Measurements from ENCODE around the gene VPS41.

The VPS41 gene

DNA sequence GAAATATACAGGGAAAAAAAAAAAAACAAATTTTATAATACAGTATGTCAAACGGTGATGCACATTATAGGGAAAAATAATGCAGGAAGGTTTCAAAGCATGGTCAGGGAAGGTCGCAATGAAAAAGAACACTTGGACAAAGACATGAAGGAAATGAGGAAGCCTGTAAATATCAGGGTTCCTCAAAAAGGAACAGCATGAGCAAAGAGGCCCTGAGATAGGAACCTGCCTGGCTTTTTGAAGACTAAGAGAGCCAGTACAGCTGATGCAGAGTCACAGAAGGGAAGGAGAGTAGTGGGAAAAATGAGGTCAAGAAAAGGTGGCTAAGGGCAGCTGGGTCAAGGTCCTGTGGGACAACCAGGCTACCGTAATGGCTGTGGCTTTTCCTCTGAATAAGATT, 1.9 kb downstream of the VPS41 start:
- Histone ChIP-seq H3K9me3 (ENCODE audit: control insufficient read depth, low read length) (no peaks in the 10 kb centered on the region), H3K36me3 (ENCODE audit: control insufficient read depth, insufficient read depth, low read length) (no peaks in the 10 kb centered on the region), H3K4me3 (ENCODE audit: extremely low read depth, insufficient read depth, low read length, poor library complexity, severe bottlenecking) (no peak overlapping the region), H3K27ac (ENCODE audit: low read depth, low read length, severe bottlenecking) (no peak overlapping the region), H3K4me1 (ENCODE audit: control insufficient read depth, insufficient read depth, low read length, poor library complexity, severe bottlenecking) (peaks cover 8% of the 10 kb centered on the region)
- WGBS, 2 experiments (ENCODE audit: insufficient coverage in 2 of 2) = 93 to 95% methylated on average over 2 to 3 of the region's 3 CpGs

DNA sequence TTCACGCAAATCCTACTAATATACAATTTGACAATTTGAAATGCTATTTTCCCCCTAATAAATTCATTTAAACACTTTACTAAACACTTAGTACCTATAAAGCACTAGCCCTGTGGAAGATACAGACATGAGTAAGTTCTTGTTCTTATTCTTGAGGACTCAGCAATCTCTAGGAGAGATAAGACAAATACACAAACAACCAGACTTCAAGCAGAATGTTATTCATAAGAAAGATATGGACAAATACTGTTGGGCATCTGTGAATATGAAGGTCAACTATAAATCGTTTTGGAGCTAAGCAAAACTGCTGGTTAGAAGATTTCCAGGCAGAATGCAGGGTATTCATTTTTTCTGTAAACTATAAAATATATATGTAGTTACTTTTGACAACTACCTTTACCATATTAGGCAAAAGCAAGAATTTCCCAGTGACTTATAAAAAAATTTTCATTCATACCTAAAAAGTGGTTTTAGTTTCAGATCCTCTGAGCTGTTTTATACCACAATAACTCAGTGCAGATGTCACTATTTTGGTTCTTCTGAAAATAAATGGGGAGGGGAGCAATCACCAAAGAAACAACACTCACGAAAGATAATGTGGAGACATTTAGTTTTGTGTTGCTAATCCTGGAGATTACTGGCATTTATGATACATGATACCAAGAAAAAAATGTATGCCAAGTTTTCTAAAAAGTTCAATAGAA, 3.8 kb downstream of the VPS41 start:
- Histone ChIP-seq H3K4me1 (ENCODE audit: control insufficient read depth, insufficient read depth, low read length, poor library complexity, severe bottlenecking) (peaks cover 8% of the 10 kb centered on the region), H3K4me3 (ENCODE audit: extremely low read depth, insufficient read depth, low read length, poor library complexity, severe bottlenecking) (no peak overlapping the region), H3K27ac (ENCODE audit: low read depth, low read length, severe bottlenecking) (no peak overlapping the region), H3K36me3 (ENCODE audit: control insufficient read depth, insufficient read depth, low read length) (no peaks in the 10 kb centered on the region), H3K9me3 (ENCODE audit: control insufficient read depth, low read length) (no peaks in the 10 kb centered on the region)
- WGBS, 2 experiments (ENCODE audit: insufficient coverage in 2 of 2) = no CpG with 5 or more reads among the region's 3 CpGs

DNA sequence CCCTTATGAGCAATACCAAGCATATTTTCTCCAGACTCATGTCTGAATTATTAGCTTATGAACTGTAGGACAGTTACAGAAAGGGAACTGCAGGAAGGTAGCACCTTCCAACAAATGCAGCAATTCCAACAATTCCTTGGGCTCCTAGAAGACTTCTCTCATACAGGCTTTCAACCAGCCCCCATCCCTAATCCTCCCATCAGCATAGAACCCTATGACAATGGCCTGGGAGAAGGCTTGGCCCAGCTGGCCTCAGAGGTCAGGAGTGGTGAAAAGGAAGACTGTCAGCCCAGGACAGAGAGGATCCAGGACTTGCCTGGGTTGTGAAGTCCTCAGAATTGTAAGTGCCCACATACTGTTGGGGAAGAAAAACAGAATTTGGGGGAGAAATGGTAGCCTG, 5.9 kb downstream of the VPS41 start:
- peaks cover 8% of the 10 kb centered on the region for H3K4me1 ChIP-seq (ENCODE audit: control insufficient read depth, insufficient read depth, low read length, poor library complexity, severe bottlenecking)
- H3K4me3 ChIP-seq (ENCODE audit: extremely low read depth, insufficient read depth, low read length, poor library complexity, severe bottlenecking) = no peak overlapping the region
- H3K27ac ChIP-seq (ENCODE audit: low read depth, low read length, severe bottlenecking) = no peak overlapping the region
- H3K36me3 ChIP-seq (ENCODE audit: control insufficient read depth, insufficient read depth, low read length) = no peaks in the 10 kb centered on the region
- no peaks in the 10 kb centered on the region for H3K9me3 ChIP-seq (ENCODE audit: control insufficient read depth, low read length)

DNA sequence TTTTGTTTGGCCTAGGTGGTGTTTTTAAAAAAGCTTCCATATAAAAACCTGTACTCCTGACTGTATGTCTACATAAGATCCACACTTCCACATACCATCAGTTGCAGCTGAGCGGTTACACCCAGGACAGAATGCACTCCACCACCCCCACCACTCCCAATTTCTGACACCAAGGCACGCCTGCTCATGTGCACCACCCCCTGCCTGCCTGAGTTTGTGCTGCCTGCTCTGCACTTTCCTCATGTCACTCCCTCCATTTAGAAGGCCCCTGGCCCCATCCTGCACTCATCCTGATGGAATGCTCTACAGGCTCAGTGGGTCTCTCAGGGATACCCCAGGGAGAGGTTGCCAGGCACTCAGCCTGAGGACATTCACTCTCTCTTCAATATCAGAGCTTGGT, 6.5 kb downstream of the VPS41 start:
- H3K4me3 ChIP-seq (ENCODE audit: extremely low read depth, insufficient read depth, low read length, poor library complexity, severe bottlenecking) = no peak overlapping the region
- 92 to 100% methylated on average over 1 to 2 of the region's 2 CpGs for WGBS, 2 experiments (ENCODE audit: insufficient coverage in 2 of 2)
- H3K27ac ChIP-seq (ENCODE audit: low read depth, low read length, severe bottlenecking) = no peak overlapping the region
- H3K4me1 ChIP-seq (ENCODE audit: control insufficient read depth, insufficient read depth, low read length, poor library complexity, severe bottlenecking) = peaks cover 8% of the 10 kb centered on the region
- H3K9me3 ChIP-seq (ENCODE audit: control insufficient read depth, low read length) = no peaks in the 10 kb centered on the region
- peaks cover 6% of the 10 kb centered on the region for H3K36me3 ChIP-seq (ENCODE audit: control insufficient read depth, insufficient read depth, low read length)

DNA sequence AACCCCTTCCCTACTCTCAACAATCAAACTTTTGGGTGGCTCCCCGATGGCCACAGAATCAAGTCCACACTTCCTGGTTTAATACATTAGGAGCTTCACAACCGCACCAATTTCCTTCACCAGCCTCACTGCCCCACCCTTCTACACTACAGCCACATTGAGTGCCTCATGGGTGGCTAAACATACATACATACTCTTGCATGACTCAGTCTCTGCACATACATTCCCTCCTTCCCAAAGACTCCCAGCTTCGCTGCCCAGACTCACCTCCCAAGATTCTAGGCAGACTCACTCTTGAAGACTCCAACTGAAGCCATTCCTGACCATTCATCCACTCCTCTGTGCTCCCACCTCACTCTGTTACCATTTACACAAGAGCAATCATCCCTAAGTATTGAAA, 15.9 kb downstream of the VPS41 start:
- peaks cover 31% of the 10 kb centered on the region for H3K36me3 ChIP-seq (ENCODE audit: control insufficient read depth, insufficient read depth, low read length)
- WGBS, 2 experiments (ENCODE audit: insufficient coverage in 2 of 2) = 90 to 96% methylated on average over 3 of the region's 3 CpGs

DNA sequence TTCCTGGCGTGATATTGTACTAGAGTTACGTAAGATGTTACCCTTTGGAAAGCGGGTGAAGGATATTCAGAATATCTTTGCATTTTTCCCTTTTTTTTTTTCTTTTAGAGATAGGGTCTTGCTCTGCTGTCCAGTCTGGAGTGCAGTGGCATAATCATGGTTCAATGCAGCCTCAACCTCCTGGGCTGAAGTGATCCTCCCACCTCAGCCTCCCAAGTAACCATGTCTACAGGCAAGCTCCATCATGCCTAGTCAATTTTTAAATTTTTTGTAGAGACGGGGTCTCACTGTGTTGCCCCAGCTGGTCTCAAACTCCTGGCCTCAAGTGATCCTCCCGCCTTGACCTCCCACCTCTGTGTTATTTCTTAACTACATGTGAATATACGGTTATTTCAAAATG, 18.4 kb downstream of the VPS41 start:
- no peaks in the 10 kb centered on the region for H3K4me1 ChIP-seq (ENCODE audit: control insufficient read depth, insufficient read depth, low read length, poor library complexity, severe bottlenecking)

More for the DNA sequence above, 15.9 kb downstream of the VPS41 start:
- no peak overlapping the region for H3K4me3 ChIP-seq (ENCODE audit: extremely low read depth, insufficient read depth, low read length, poor library complexity, severe bottlenecking)
- H3K4me1 ChIP-seq (ENCODE audit: control insufficient read depth, insufficient read depth, low read length, poor library complexity, severe bottlenecking) = no peaks in the 10 kb centered on the region
- no peaks in the 10 kb centered on the region for H3K9me3 ChIP-seq (ENCODE audit: control insufficient read depth, low read length)
- H3K27ac ChIP-seq (ENCODE audit: low read depth, low read length, severe bottlenecking) = no peak overlapping the region

DNA sequence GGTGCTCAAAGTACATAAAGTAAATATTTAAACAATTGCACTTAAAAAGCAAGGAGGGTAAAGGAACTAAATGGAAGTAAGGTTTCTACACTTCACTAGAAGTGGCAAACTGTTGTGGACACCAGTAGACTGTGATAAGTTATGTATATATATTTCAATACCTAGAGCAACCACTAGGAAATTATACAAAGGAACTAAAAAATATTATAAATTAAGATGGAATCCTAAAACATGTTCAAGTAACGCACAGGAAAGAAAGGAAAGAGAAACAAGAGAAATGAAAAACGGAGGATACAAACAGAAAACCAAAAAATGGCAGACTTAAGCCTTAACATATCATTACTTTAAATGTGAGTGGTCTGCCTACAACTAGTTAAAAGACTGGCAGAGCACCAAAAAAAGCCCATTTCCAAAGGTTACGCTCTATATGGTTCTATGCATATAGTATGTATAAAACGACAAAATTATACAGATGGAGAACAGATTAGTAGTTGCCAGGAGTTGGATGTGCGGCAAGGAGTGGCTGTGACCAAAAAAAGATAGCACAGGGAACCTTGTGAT, 19.0 kb downstream of the VPS41 start:
- Histone ChIP-seq H3K27ac (ENCODE audit: low read depth, low read length, severe bottlenecking) (no peak overlapping the region), H3K9me3 (ENCODE audit: control insufficient read depth, low read length) (no peaks in the 10 kb centered on the region), H3K4me1 (ENCODE audit: control insufficient read depth, insufficient read depth, low read length, poor library complexity, severe bottlenecking) (no peaks in the 10 kb centered on the region), H3K4me3 (ENCODE audit: extremely low read depth, insufficient read depth, low read length, poor library complexity, severe bottlenecking) (no peak overlapping the region), H3K36me3 (ENCODE audit: control insufficient read depth, insufficient read depth, low read length) (peaks cover 7% of the 10 kb centered on the region)
- WGBS, 2 experiments (ENCODE audit: insufficient coverage in 2 of 2) = 93 to 97% methylated on average over 2 to 3 of the region's 5 CpGs

More for the DNA sequence above, 18.4 kb downstream of the VPS41 start:
- no peaks in the 10 kb centered on the region for H3K9me3 ChIP-seq (ENCODE audit: control insufficient read depth, low read length)
- no peak overlapping the region for H3K27ac ChIP-seq (ENCODE audit: low read depth, low read length, severe bottlenecking)
- WGBS, 2 experiments (ENCODE audit: insufficient coverage in 2 of 2) = 0 to 93% methylated on average over 1 to 3 of the region's 6 CpGs
- peaks cover 9% of the 10 kb centered on the region for H3K36me3 ChIP-seq (ENCODE audit: control insufficient read depth, insufficient read depth, low read length)
- no peak overlapping the region for H3K4me3 ChIP-seq (ENCODE audit: extremely low read depth, insufficient read depth, low read length, poor library complexity, severe bottlenecking)

DNA sequence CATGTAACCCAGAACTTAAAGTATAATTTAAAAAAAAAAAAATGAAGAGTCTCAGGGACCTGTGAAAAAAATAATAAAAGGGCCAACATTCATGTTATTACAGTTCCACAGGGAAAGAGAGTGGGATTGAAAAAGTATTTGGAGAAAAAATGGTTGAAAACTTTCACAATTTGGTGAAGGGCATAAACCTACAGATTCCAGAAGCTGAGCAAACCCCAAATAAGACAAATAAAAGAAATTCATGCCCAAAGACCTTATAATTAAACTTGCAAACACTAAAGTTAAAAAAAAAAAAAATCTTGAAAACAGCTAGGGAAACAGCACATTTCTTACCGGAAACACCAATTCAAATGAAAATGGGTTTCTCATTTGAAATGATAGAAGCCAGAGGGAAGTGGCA, 19.9 kb downstream of the VPS41 start:
- Histone ChIP-seq H3K4me3 (ENCODE audit: extremely low read depth, insufficient read depth, low read length, poor library complexity, severe bottlenecking) (no peak overlapping the region), H3K4me1 (ENCODE audit: control insufficient read depth, insufficient read depth, low read length, poor library complexity, severe bottlenecking) (no peaks in the 10 kb centered on the region), H3K36me3 (ENCODE audit: control insufficient read depth, insufficient read depth, low read length) (peaks cover 7% of the 10 kb centered on the region), H3K27ac (ENCODE audit: low read depth, low read length, severe bottlenecking) (no peak overlapping the region), H3K9me3 (ENCODE audit: control insufficient read depth, low read length) (no peaks in the 10 kb centered on the region)
- no CpG with 5 or more reads among the region's 1 CpG for WGBS, 2 experiments (ENCODE audit: insufficient coverage in 2 of 2)

DNA sequence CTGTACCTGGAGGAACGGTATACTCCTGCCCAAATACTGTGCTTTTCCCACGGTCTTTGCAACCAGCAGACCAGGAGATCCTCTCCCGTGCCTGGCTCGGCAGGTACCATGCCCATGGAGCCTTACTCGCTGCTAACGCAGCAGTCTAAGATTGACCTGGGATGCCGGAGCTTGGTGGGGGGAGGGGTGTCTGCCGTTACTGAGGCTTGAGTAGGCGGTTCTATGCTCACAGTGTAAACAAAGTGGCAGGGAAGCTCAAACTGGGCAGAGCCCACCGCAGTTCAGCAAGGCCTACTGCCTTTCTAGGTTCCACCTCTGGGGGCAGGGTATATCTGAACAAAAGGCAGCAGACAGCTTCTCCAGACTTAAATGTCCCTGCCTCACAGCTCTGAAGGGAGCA, 22.7 kb downstream of the VPS41 start:
- Histone ChIP-seq H3K4me3 (ENCODE audit: extremely low read depth, insufficient read depth, low read length, poor library complexity, severe bottlenecking) (no peak overlapping the region), H3K9me3 (ENCODE audit: control insufficient read depth, low read length) (no peaks in the 10 kb centered on the region)

DNA sequence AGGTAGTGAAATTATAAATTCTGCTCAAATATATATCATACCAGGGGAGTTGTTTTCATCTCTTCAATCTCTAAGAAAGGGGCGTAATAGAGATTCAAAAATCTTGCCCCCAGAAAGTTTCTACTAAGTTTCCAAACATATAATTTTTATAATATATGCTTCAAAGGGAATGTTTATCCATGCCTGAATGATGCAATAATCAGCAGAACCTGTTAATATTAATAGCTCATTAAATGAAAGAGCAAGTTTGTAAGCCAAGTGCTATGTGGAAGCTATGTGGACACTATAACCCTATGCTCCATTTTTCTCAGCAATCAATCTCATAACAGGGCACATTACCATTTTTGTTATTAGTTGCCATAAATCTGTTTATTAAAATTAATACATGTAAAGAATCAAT, 25.3 kb downstream of the VPS41 start:
- Histone ChIP-seq H3K4me3 (ENCODE audit: extremely low read depth, insufficient read depth, low read length, poor library complexity, severe bottlenecking) (no peak overlapping the region), H3K4me1 (ENCODE audit: control insufficient read depth, insufficient read depth, low read length, poor library complexity, severe bottlenecking) (no peaks in the 10 kb centered on the region), H3K36me3 (ENCODE audit: control insufficient read depth, insufficient read depth, low read length) (no peaks in the 10 kb centered on the region), H3K9me3 (ENCODE audit: control insufficient read depth, low read length) (no peaks in the 10 kb centered on the region), H3K27ac (ENCODE audit: low read depth, low read length, severe bottlenecking) (no peak overlapping the region)
- WGBS, 2 experiments (ENCODE audit: insufficient coverage in 2 of 2) = no CpG with 5 or more reads among the region's 1 CpG

More for the DNA sequence above, 22.7 kb downstream of the VPS41 start:
- 91 to 92% methylated on average over 10 of the region's 10 CpGs for WGBS, 2 experiments (ENCODE audit: insufficient coverage in 2 of 2)
- no peaks in the 10 kb centered on the region for H3K4me1 ChIP-seq (ENCODE audit: control insufficient read depth, insufficient read depth, low read length, poor library complexity, severe bottlenecking)
- no peak overlapping the region for H3K27ac ChIP-seq (ENCODE audit: low read depth, low read length, severe bottlenecking)
- peaks cover 7% of the 10 kb centered on the region for H3K36me3 ChIP-seq (ENCODE audit: control insufficient read depth, insufficient read depth, low read length)

DNA sequence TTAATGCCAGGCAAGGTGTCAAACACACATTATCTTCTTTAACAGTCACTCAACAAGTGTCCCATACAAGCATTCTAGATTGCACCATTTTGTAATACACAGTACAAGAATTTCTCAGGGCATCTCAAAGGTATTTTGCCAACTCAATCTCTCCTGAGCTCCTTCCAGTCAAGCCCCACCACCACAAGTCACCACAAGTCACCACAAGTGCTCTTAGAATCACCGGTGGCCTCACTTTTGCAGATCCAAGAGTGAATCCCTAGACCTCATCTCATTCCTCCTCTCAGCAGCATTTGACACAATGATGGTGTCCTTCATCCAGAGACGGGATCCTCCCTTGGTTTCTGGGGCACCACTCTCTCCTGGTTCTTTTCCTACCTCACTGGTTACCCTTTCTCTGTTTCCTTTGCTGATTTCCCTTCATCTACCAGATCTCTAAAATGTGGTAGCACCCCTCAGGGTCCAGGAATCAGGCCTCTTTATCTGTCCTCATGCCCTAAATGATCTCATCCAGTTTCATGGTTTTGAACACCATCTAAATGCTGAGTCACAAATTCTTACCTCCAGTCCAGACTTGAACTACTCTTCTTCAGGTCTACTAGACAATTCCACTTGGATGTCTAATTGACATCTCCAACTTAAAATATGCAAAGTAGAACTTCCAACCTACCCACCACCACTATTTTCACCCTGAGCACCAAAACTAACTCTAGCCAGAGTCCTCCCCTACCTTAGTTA, 26.9 kb downstream of the VPS41 start:
- WGBS, 2 experiments (ENCODE audit: insufficient coverage in 2 of 2) = 91 to 100% methylated on average over 2 of the region's 2 CpGs
- Histone ChIP-seq H3K9me3 (ENCODE audit: control insufficient read depth, low read length) (no peaks in the 10 kb centered on the region), H3K4me3 (ENCODE audit: extremely low read depth, insufficient read depth, low read length, poor library complexity, severe bottlenecking) (no peak overlapping the region), H3K36me3 (ENCODE audit: control insufficient read depth, insufficient read depth, low read length) (no peaks in the 10 kb centered on the region), H3K27ac (ENCODE audit: low read depth, low read length, severe bottlenecking) (no peak overlapping the region), H3K4me1 (ENCODE audit: control insufficient read depth, insufficient read depth, low read length, poor library complexity, severe bottlenecking) (no peaks in the 10 kb centered on the region)
